Spleen (tissue), 7 donors: Measurements from ENCODE around the gene SRF.

ENCODE experiments used
- POLR2A ChIP-seq, 3 donors: fragments of 450-650 bp; IDR thresholded peaks; one replicate each; pipeline ENCODE4 v1.5.1; 2017; ENCODE audit warnings: antibody characterized with exemption in 3 of 3, mild to moderate bottlenecking in 1 of 3
- POLR2AphosphoS5 ChIP-seq, 3 donors: sonication (generic); formaldehyde crosslinking; IDR thresholded peaks; one replicate each; pipeline ENCODE4 v1.5.1; 2017; ENCODE audit warnings: antibody characterized with exemption in 3 of 3
- TF ChIP-seq, protein P1 (sequence below), 11 experiments: fragments of 200-600 bp in 7 of 11; fragments of 450-650 bp in 4 of 11; sonication (generic) in 4 of 11; IDR thresholded peaks in 8 of 11; conservative IDR thresholded peaks in 3 of 11; 1 replicate in 7 of 11; 2 replicates in 4 of 11; pipeline versions ENCODE4 v1.4.0 to v1.8.0; 2016 to 2021; ENCODE audit warnings: antibody characterized with exemption in 11 of 11, inconsistent platforms in 4 of 11, mild to moderate bottlenecking in 1 of 11
- donor health status: DM: no; HTN: no; CAD: no; lungs with moderate emphysema.
- donor health status: DM: no; HTN: no; CAD: no.
- donor health status: DM: no; HTN: no; CAD: no.

- TF ChIP-seq, protein P1, sequence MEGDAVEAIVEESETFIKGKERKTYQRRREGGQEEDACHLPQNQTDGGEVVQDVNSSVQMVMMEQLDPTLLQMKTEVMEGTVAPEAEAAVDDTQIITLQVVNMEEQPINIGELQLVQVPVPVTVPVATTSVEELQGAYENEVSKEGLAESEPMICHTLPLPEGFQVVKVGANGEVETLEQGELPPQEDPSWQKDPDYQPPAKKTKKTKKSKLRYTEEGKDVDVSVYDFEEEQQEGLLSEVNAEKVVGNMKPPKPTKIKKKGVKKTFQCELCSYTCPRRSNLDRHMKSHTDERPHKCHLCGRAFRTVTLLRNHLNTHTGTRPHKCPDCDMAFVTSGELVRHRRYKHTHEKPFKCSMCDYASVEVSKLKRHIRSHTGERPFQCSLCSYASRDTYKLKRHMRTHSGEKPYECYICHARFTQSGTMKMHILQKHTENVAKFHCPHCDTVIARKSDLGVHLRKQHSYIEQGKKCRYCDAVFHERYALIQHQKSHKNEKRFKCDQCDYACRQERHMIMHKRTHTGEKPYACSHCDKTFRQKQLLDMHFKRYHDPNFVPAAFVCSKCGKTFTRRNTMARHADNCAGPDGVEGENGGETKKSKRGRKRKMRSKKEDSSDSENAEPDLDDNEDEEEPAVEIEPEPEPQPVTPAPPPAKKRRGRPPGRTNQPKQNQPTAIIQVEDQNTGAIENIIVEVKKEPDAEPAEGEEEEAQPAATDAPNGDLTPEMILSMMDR (IDR thresholded peaks at IDR 0.05 in 8 of 11, conservative IDR thresholded peaks at IDR 0.05 in 3 of 11) = no peak
- TF ChIP-seq POLR2AphosphoS5 (IDR thresholded peaks at IDR 0.05) = no peak
- TF ChIP-seq POLR2A (IDR thresholded peaks at IDR 0.05) = no peak
Measured at GRCh38 chr6:43217351-43217750, 46.3 kb downstream of the SRF start.
